ENCODE data around the gene WASHC4. TPM values are rescaled to one million over a fixed set of nuclear protein-coding genes. Genes with fewer than 3 reads are reported as not detected.

Gene WASHC4
- total RNA-seq, 1 donor from 2014 or later: 57.7 TPM

DNA sequence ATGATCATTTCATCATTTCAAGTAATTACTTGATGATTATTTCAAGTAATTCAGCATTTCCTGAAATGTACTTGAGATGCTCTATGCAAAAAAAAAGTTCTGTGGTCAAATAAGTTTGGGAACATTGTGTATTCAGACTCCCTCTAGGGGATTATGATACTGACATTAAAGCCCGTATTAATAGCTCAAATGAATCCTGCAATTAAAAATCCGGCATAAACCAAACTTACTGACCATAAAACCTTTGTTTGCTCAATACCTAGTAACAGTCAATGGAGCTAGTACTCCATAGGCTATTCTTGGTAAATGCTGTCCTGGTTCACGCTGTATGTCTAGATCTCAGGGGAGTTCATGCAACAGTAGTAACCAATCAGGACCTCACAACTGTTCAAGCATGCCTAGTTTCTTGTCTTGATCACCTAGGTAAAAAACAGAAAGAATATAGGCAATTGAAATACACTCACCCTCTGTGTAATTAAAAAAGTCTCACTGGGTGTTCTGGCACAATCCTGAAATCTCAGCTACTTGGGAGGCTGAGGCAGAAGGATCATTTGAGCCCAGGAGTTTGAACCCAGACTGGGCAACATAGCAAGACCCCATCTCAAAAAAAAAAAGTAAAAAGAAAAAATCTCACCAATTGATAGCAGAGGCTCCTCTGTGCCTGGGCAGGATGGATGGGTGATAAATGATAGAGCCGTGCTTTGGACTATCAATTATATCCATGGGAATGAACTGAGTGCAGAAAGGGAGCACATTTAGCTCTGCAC is 37.4 kb upstream of the WASHC4 start:
- peaks cover 50% of the 10 kb centered on the region for H3K36me3 Mint-ChIP-seq (ENCODE audit: low read depth)

GRCh38 chr12:105071981-105072380 is 35.5 kb upstream of the WASHC4 start:
- no peaks in the 10 kb centered on the region for H3K9me3 Mint-ChIP-seq (ENCODE audit: low read depth)

More for the DNA sequence above, 37.4 kb upstream of the WASHC4 start:
- Mint-ChIP-seq H3K4me1 (ENCODE audit: low read depth) (peaks cover 16% of the 10 kb centered on the region), H3K9me3 (ENCODE audit: low read depth) (no peaks in the 10 kb centered on the region), H3K27ac (ENCODE audit: unreplicated experiment) (no peak overlapping the region), H3K4me3 (ENCODE audit: unreplicated experiment) (no peak overlapping the region), H3K27me3 (ENCODE audit: low read depth) (no peaks in the 10 kb centered on the region)
- DNase-seq (ENCODE audit: low spot score): no peak
- no peak for TF ChIP-seq CTCF (IDR thresholded peaks at IDR 0.05)

DNA sequence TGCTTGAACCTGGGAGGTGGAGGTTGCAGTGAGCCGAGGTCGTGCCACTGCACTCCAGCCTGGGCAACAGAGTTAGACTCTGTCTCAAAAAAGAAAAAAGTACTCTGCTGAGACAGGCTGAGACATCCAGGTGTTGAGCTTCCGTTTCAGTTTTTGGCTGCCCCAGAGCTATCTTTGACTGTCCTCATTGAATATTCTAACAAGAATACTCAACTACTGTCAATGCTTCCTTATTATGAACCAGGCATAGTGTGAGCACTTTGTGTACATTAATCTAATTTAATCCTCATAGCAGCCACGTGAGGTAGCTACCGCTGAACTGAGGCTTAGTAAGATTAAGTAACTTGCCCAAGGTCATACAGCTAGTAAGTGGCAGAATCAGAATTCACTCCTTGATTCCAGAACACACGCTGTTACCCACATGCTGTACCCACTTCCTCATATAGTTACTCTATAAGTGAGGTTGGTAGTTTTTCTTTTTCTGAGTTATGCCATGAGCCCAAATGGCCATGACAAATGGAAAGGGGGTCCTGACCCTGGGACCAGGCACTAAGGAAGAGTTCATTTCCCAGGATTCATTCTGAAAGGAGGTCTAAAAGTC is 34.5 kb upstream of the WASHC4 start:
- no peak for DNase-seq (ENCODE audit: low spot score)
- no peak for TF ChIP-seq CTCF (IDR thresholded peaks at IDR 0.05)
- Mint-ChIP-seq H3K36me3 (ENCODE audit: low read depth) (peaks cover 27% of the 10 kb centered on the region), H3K27me3 (ENCODE audit: low read depth) (no peaks in the 10 kb centered on the region), H3K9me3 (ENCODE audit: low read depth) (no peaks in the 10 kb centered on the region), H3K27ac (ENCODE audit: unreplicated experiment) (no peak overlapping the region), H3K4me3 (ENCODE audit: unreplicated experiment) (no peak overlapping the region), H3K4me1 (ENCODE audit: low read depth) (peaks cover 31% of the 10 kb centered on the region)

More at GRCh38 chr12:105071981-105072380, 35.5 kb upstream of the WASHC4 start:
- H3K36me3 Mint-ChIP-seq (ENCODE audit: low read depth): peaks cover 33% of the 10 kb centered on the region
- H3K27ac Mint-ChIP-seq (ENCODE audit: unreplicated experiment): no peak overlapping the region
- TF ChIP-seq CTCF (IDR thresholded peaks at IDR 0.05): no peak
- H3K27me3 Mint-ChIP-seq (ENCODE audit: low read depth): no peaks in the 10 kb centered on the region
- H3K4me1 Mint-ChIP-seq (ENCODE audit: low read depth): peaks cover 27% of the 10 kb centered on the region
- DNase-seq (ENCODE audit: low spot score): no peak
- no peak overlapping the region for H3K4me3 Mint-ChIP-seq (ENCODE audit: unreplicated experiment)

DNA sequence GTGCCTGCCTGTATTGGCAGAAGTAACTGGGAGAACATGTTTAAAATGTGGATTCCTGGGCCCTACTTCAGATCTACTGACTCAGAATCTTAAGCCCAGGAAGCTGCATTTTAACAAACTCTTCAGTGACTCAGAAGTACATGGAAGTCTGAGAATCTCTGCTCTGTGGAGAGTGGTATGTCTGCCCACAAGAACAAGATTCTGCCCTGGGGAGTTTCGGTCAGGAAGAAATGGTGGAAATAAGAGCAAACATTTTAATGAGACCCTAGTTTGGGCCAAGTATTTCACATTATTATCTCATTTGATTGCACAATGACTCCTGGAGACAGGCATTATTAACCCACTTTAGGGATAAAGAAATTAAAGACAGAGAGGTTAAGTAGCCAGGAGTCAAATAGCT is 31.4 kb upstream of the WASHC4 start:
- Mint-ChIP-seq H3K9me3 (ENCODE audit: low read depth) (no peaks in the 10 kb centered on the region), H3K27ac (ENCODE audit: unreplicated experiment) (no peak overlapping the region), H3K36me3 (ENCODE audit: low read depth) (peaks cover 17% of the 10 kb centered on the region), H3K4me3 (ENCODE audit: unreplicated experiment) (no peak overlapping the region), H3K4me1 (ENCODE audit: low read depth) (peaks cover 55% of the 10 kb centered on the region), H3K27me3 (ENCODE audit: low read depth) (no peaks in the 10 kb centered on the region)
- DNase-seq (ENCODE audit: low spot score): no peak
- TF ChIP-seq CTCF (IDR thresholded peaks at IDR 0.05): no peak

DNA sequence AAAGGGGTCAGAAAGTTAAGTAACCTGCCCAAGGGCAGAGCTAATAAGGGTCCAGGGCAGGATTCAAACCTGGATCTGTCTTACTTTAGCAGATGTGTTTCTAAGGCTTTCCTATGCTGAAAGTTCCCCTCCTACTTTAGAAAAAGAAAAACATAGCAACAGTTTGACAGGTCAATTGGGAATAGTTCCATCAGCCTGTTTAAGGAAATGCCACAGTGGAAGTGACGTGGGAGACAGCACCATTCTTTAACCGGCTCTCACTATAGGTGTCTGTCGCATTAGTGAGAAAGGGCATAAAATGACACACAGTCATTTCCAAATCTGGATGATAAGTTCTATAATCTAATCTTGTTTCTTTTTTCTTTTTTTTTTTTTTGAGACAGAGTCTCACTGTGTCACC is 30.6 kb upstream of the WASHC4 start:
- Mint-ChIP-seq H3K9me3 (ENCODE audit: low read depth) (no peaks in the 10 kb centered on the region), H3K36me3 (ENCODE audit: low read depth) (peaks cover 15% of the 10 kb centered on the region), H3K27ac (ENCODE audit: unreplicated experiment) (peak overlapping the region; percentile 81), H3K4me3 (ENCODE audit: unreplicated experiment) (no peak overlapping the region), H3K27me3 (ENCODE audit: low read depth) (no peaks in the 10 kb centered on the region), H3K4me1 (ENCODE audit: low read depth) (peaks cover 62% of the 10 kb centered on the region)
- no peak for TF ChIP-seq CTCF (IDR thresholded peaks at IDR 0.05)
- no peak for DNase-seq (ENCODE audit: low spot score)
